Breast epithelium (tissue), 4 donors: ENCODE results near the gene IRAG1. TPM values are rescaled to one million over a fixed set of nuclear protein-coding genes. Genes with fewer than 3 reads are reported as not detected.
A peak's percentile ranks its signal among the peaks of the same experiment; 100 is the strongest.

Source experiments
- DNase-seq, 2 donors: peaks; one replicate each; pipeline ENCODE4 v3.0.0-alpha.2; 2019; ENCODE audit warnings: low spot score in 2 of 2
- H3K27ac ChIP-seq, 2 donors: fragments of 200-600 bp; sonication (generic) in 1 of 2; one replicate each; pipeline ENCODE4 v1.5.1; 2016 to 2019; ENCODE audit warnings: mild to moderate bottlenecking in 1 of 2
- H3K27me3 ChIP-seq, 2 donors: fragments of 200-600 bp; sonication (generic) in 1 of 2; one replicate each; pipeline versions ENCODE4 v1.5.1 to v1.6.0; 2017 to 2019; ENCODE audit warnings: control low read depth in 1 of 2, mild to moderate bottlenecking in 1 of 2
- H3K36me3 ChIP-seq: fragments of 200-600 bp; one replicate; pipeline ENCODE4 v1.5.1; 2019
- H3K4me1 ChIP-seq, 2 donors: fragments of 200-600 bp; sonication (generic); one replicate each; pipeline ENCODE4 v1.5.1; 2016 to 2019; ENCODE audit warnings: control low read depth in 1 of 2
- H3K4me3 ChIP-seq, 3 donors: fragments of 200-600 bp; sonication (generic); 1 replicate in 2 of 3; 2 replicates in 1 of 3; pipeline ENCODE4 v1.5.1; 2016 to 2019; ENCODE audit warnings: mild to moderate bottlenecking in 3 of 3, moderate library complexity in 2 of 3
- H3K9me3 ChIP-seq, 2 donors: fragments of 200-600 bp; sonication (generic) in 1 of 2; one replicate each; pipeline ENCODE4 v1.5.1; 2016 to 2019; ENCODE audit warnings: control low read depth in 1 of 2
- POLR2A ChIP-seq: fragments of 450-650 bp; IDR thresholded peaks from one replicate; pipeline ENCODE4 v1.6.1; 2016; ENCODE audit warnings: antibody characterized with exemption, mild to moderate bottlenecking, moderate library complexity
- POLR2AphosphoS5 ChIP-seq, 3 donors: sonication (generic); formaldehyde crosslinking; IDR thresholded peaks; one replicate each; pipeline ENCODE4 v1.6.1; 2017; ENCODE audit warnings: antibody characterized with exemption in 3 of 3
- intact Hi-C: fragments of 100-400 bp; cut with DNase I; formaldehyde crosslinking; loops from one replicate; pipeline ENCODE4 v1.15.1; 2023; ENCODE audit warnings: low total_unique reads
- total RNA-seq, 3 donors: library from RNA; depleted of rRNA; stranded (reverse); fragments of >200 nt; gene quantifications; one replicate each; pipeline ENCODE4 v1.1.0, GENCODE V29; 2016
- TF ChIP-seq, protein P1 (sequence below), 3 donors: fragments of 450-650 bp; IDR thresholded peaks; one replicate each; pipeline ENCODE4 v1.5.1; 2016 to 2017; ENCODE audit warnings: antibody characterized with exemption in 3 of 3, mild to moderate bottlenecking in 3 of 3, moderate library complexity in 3 of 3

IRAG1 gene
- total RNA-seq, 3 donors from 2014 or later: 10.1 to 16.1 (median 13.2) TPM

DNA sequence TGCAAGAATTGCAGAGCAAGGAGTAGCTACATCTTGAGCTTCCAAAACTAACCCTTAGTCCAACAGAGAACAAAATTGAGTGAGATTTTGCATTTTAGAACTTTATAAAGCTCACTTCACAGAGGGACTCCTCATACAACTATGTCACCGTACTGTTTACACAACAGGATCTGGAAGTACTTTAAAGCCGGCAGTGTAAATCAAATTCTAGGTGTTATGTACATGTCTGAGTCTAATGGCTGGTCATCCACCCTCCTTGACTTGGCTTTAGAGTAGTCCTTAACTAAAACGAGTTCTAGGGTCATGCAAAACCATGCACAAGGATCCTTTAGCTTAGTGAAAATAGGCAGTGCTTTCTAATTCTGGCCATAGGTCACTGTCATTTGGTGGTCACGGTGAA, 23.5 kb downstream of the IRAG1 start:
- intact Hi-C loops: no loop called here
- Histone ChIP-seq H3K36me3 (no peaks in the 10 kb centered on the region), H3K4me1 (peaks cover 0 to 4% of the 10 kb centered on the region in 2 donors), H3K27ac (peak overlapping the region in 1 of 2 donors; percentile 14), H3K4me3 (no peak overlapping the region), H3K9me3 (no peaks in the 10 kb centered on the region), H3K27me3 (no peaks in the 10 kb centered on the region)
- DNase-seq: no peak
- TF ChIP-seq POLR2A (no peak), POLR2AphosphoS5 (IDR thresholded peaks at IDR 0.05) (no peak)
- TF ChIP-seq, protein P1, sequence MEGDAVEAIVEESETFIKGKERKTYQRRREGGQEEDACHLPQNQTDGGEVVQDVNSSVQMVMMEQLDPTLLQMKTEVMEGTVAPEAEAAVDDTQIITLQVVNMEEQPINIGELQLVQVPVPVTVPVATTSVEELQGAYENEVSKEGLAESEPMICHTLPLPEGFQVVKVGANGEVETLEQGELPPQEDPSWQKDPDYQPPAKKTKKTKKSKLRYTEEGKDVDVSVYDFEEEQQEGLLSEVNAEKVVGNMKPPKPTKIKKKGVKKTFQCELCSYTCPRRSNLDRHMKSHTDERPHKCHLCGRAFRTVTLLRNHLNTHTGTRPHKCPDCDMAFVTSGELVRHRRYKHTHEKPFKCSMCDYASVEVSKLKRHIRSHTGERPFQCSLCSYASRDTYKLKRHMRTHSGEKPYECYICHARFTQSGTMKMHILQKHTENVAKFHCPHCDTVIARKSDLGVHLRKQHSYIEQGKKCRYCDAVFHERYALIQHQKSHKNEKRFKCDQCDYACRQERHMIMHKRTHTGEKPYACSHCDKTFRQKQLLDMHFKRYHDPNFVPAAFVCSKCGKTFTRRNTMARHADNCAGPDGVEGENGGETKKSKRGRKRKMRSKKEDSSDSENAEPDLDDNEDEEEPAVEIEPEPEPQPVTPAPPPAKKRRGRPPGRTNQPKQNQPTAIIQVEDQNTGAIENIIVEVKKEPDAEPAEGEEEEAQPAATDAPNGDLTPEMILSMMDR (IDR thresholded peaks at IDR 0.05): no peak

GRCh38 chr11:10669258-10670033, 24.1 kb downstream of the IRAG1 start:
- Histone ChIP-seq H3K9me3 (no peaks in the 10 kb centered on the region), H3K4me3 (peak overlapping the region in 1 of 3 donors; percentile 8), H3K27me3 (no peaks in the 10 kb centered on the region), H3K36me3 (no peaks in the 10 kb centered on the region), H3K4me1 (no peaks in the 10 kb centered on the region), H3K27ac (peak overlapping the region in 1 of 2 donors; percentile 27)
- DNase-seq: no peak
- no peak for TF ChIP-seq POLR2A
- TF ChIP-seq POLR2AphosphoS5 (IDR thresholded peaks at IDR 0.05): no peak
- TF ChIP-seq, protein P1 (IDR thresholded peaks at IDR 0.05): no peak
- intact Hi-C loops: no loop called here

DNA sequence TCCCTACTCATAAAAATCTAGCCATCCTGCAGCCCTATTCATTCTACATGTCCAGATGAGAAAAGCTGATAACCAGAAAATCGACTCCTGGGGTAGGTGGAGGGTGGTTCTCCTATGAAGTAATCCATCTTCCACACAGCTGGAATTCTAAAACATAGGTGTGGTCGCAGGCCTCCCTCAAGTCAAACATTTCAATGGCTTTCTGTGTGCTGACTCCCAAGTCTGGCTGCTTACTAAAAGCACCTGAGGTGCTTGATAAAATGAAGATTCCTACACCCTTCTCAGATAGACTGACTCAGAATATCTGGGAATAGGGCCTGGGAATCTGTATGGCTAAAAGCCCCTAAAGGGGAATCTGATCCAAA, 26.1 kb downstream of the IRAG1 start:
- Histone ChIP-seq H3K36me3 (no peaks in the 10 kb centered on the region), H3K27me3 (no peaks in the 10 kb centered on the region), H3K4me3 (no peak overlapping the region), H3K4me1 (no peaks in the 10 kb centered on the region), H3K27ac (peak overlapping the region; percentile 46), H3K9me3 (no peaks in the 10 kb centered on the region)
- DNase-seq: no peak
- no peak for TF ChIP-seq POLR2A
- TF ChIP-seq POLR2AphosphoS5 (IDR thresholded peaks at IDR 0.05): no peak
- TF ChIP-seq, protein P1 (IDR thresholded peaks at IDR 0.05): no peak
- intact Hi-C loops: no loop called here

GRCh38 chr11:10666556-10667520, 26.7 kb downstream of the IRAG1 start:
- no peak for DNase-seq
- no peak overlapping the region for H3K4me3 ChIP-seq
- TF ChIP-seq POLR2A (no peak), POLR2AphosphoS5 (IDR thresholded peaks at IDR 0.05) (no peak)
- TF ChIP-seq, protein P1 (IDR thresholded peaks at IDR 0.05): no peak
- intact Hi-C loops: no loop called here
- no peaks in the 10 kb centered on the region for H3K36me3 ChIP-seq
- peak overlapping the region; percentile 46 for H3K27ac ChIP-seq
- H3K4me1 ChIP-seq: no peaks in the 10 kb centered on the region
- H3K9me3 ChIP-seq: no peaks in the 10 kb centered on the region
- H3K27me3 ChIP-seq: no peaks in the 10 kb centered on the region
